Activated CD4-positive, alpha-beta memory T cell treated with anti-CD3 and anti-CD28 coated beads, Interleukin-2, amount 10 ng/mL, durations not matched to agents 7 days and 5 days (primary cell): ENCODE results near the gene BNC2. TPM values are rescaled to one million over a fixed set of nuclear protein-coding genes. Genes with fewer than 3 reads are reported as not detected.

Experiments used
- CTCF ChIA-PET: fragments of 350-600 bp; sonication (Branson Sonifier 250); formaldehyde crosslinking; loops from one replicate; lab custom pipeline; 2021; ENCODE audit warnings: antibody characterized with exemption, inconsistent platforms; lab: Charles Lee
- POLR2A ChIA-PET: fragments of 350-600 bp; sonication (Branson Sonifier 250); formaldehyde crosslinking; loops from one replicate; lab custom pipeline; 2021; ENCODE audit warnings: antibody characterized with exemption; lab: Charles Lee
- DNase-seq: peaks from one replicate; pipeline ENCODE4 v3.0.0-alpha.2; 2020
- H3K27ac Mint-ChIP-seq: one replicate; pipeline ENCODE4 v1.8.0; 2021; ENCODE audit warnings: mild to moderate bottlenecking, mixed read lengths
- H3K27me3 Mint-ChIP-seq: one replicate; pipeline ENCODE4 v1.8.0; 2021; ENCODE audit warnings: mixed read lengths
- H3K36me3 Mint-ChIP-seq: one replicate; pipeline ENCODE4 v1.8.0; 2021; ENCODE audit warnings: low read depth, mixed read lengths
- H3K4me1 Mint-ChIP-seq: one replicate; pipeline ENCODE4 v1.8.0; 2021; ENCODE audit warnings: mixed read lengths
- H3K4me3 Mint-ChIP-seq: one replicate; pipeline ENCODE4 v1.8.0; 2021; ENCODE audit warnings: mild to moderate bottlenecking, mixed read lengths
- H3K9me3 Mint-ChIP-seq: one replicate; pipeline ENCODE4 v1.8.0; 2021; ENCODE audit warnings: mixed read lengths
- total RNA-seq, 2 experiments: library from RNA; stranded (reverse); gene quantifications; one replicate each; pipeline ENCODE4 v1.2.3, GENCODE V29; 2021

BNC2 gene
- total RNA-seq, 2 experiments from 2014 or later = not detected

DNA sequence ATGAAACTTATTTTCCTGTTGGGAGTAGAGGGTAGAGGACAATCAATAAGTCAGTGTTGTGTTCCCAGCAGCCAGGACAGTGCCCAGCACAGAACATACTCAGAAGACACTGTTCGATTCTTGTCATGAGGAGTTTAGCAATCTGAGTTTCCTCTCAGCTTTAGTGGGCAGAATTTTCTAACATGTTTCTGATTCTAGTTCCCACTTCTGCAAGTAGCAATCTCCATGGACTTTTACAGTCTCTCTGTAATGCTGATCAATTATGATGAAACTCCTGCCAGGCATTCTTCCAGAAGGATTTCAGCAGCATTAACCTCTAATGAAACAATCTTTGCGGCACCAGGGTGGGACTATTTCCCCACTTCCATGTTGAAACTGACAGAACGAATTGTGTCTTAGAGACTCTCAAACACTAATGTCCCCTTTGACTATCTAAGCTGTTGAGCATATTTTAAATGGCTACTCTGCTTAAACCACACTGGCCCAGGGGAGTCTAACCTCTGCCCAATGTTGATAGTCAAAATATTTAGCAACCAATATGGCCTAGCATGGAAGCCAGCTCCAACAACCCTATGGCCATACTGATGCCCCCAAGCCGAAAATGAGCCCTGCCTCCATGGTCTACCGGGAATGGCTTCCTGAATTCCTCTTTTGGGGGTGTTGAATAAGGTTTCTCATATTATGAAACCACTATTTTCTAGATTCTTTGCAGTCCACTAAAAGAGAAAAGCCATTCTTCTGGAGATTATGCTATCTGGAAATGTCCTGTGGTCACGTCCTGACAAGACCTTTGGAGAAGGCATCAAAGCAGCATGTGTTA lies 484.3 kb downstream of the BNC2 start:
- no peaks in the 10 kb centered on the region for H3K4me1 Mint-ChIP-seq
- peaks cover 18% of the 10 kb centered on the region for H3K9me3 Mint-ChIP-seq
- H3K27ac Mint-ChIP-seq = no peak overlapping the region
- ChIA-PET CTCF (no interaction called here), POLR2A (no interaction called here)
- H3K4me3 Mint-ChIP-seq = no peak overlapping the region
- H3K27me3 Mint-ChIP-seq = no peaks in the 10 kb centered on the region
- no peaks in the 10 kb centered on the region for H3K36me3 Mint-ChIP-seq
- DNase-seq = no peak

DNA sequence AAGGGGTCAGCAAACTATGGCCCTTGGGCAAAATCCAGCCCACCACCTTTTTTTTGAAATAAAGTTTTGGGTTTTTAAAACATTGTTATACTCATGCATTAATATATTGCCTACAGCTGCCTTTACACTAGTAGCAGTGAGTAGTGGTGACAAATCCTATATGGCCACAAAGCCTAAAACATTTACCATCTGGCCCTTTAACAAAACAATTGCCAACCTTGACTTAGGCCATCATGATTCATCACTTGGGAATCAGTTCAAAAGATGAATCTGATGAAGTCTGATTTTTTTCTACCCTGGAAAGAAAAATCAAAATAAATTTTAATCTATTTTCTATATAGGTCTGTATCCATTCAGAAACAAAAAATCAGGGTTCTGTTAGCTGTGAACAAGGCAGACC lies 484.9 kb downstream of the BNC2 start:
- H3K27ac Mint-ChIP-seq = no peak overlapping the region
- peaks cover 13% of the 10 kb centered on the region for H3K9me3 Mint-ChIP-seq
- no peaks in the 10 kb centered on the region for H3K4me1 Mint-ChIP-seq
- CTCF ChIA-PET = no interaction called here
- POLR2A ChIA-PET = no interaction called here
- H3K4me3 Mint-ChIP-seq = no peak overlapping the region
- H3K27me3 Mint-ChIP-seq = no peaks in the 10 kb centered on the region
- DNase-seq = no peak
- H3K36me3 Mint-ChIP-seq = no peaks in the 10 kb centered on the region

DNA sequence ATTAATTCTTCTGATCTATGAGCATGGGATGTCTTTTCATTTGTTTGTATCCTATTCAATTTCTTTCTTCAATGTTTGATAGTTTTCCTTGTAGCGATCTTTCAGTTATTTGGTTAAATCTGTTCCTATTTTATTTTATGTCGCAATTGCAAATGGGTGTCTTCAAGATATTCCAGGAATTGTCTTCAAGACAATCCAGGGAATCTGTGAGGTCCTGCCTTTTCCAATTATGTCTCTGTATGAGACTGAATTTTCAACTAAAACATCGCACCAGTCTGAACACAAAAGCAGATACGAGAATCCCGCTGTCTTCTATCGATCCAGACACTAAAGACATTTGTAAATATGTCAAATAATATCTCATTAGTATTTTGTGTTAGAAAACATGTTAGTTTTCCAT lies 485.5 kb downstream of the BNC2 start:
- no peak overlapping the region for H3K4me3 Mint-ChIP-seq
- no peak overlapping the region for H3K27ac Mint-ChIP-seq
- no peak for DNase-seq
- ChIA-PET CTCF (no interaction called here), POLR2A (no interaction called here)
- no peaks in the 10 kb centered on the region for H3K36me3 Mint-ChIP-seq
- no peaks in the 10 kb centered on the region for H3K27me3 Mint-ChIP-seq
- no peaks in the 10 kb centered on the region for H3K4me1 Mint-ChIP-seq
- peaks cover 12% of the 10 kb centered on the region for H3K9me3 Mint-ChIP-seq

- H3K27me3 Mint-ChIP-seq = no peaks in the 10 kb centered on the region
- DNase-seq = no peak
- no peak overlapping the region for H3K4me3 Mint-ChIP-seq
- no peaks in the 10 kb centered on the region for H3K36me3 Mint-ChIP-seq
- ChIA-PET CTCF (no interaction called here), POLR2A (no interaction called here)
- peaks cover 8% of the 10 kb centered on the region for H3K9me3 Mint-ChIP-seq
- H3K4me1 Mint-ChIP-seq = no peaks in the 10 kb centered on the region
- no peak overlapping the region for H3K27ac Mint-ChIP-seq
Measured at GRCh38 chr9:16377311-16377710, 493.2 kb downstream of the BNC2 start.

- Mint-ChIP-seq H3K36me3 (no peaks in the 10 kb centered on the region), H3K4me3 (no peak overlapping the region), H3K27me3 (no peaks in the 10 kb centered on the region), H3K4me1 (no peaks in the 10 kb centered on the region), H3K27ac (no peak overlapping the region), H3K9me3 (peaks cover 20% of the 10 kb centered on the region)
- DNase-seq = no peak
- POLR2A ChIA-PET = no interaction called here
- CTCF ChIA-PET = no interaction called here
Measured at GRCh38 chr9:16371306-16371705, 499.2 kb downstream of the BNC2 start.

DNA sequence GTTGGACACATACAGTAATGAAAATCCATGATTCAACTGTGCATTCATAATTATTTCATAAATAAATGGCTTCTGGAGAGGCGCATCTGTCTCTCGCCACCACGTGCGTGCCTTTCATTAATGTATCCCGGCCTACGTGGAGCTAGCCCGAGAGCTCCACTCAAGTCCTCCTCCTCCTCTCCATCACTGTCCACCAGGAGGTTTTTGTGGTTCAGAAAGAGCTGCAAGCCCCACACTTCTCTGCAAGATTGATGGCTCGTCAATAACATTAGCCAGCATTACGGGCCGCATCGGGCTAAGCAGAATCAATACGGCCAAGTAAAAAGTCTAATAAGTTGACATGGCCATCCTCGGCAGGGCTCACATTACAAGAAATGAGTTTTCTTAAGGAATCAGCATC lies 499.8 kb downstream of the BNC2 start:
- H3K27ac Mint-ChIP-seq = no peak overlapping the region
- H3K9me3 Mint-ChIP-seq = peaks cover 26% of the 10 kb centered on the region
- no peak overlapping the region for H3K4me3 Mint-ChIP-seq
- no peaks in the 10 kb centered on the region for H3K36me3 Mint-ChIP-seq
- POLR2A ChIA-PET = no interaction called here
- CTCF ChIA-PET = no interaction called here
- no peak for DNase-seq
- H3K27me3 Mint-ChIP-seq = no peaks in the 10 kb centered on the region
- H3K4me1 Mint-ChIP-seq = no peaks in the 10 kb centered on the region

- Mint-ChIP-seq H3K4me3 (no peak overlapping the region), H3K36me3 (no peaks in the 10 kb centered on the region)
- CTCF ChIA-PET = no interaction called here
Measured at GRCh38 chr9:16369427-16369826, 501.0 kb downstream of the BNC2 start.

GRCh38 chr9:16368237-16369087 lies 502.0 kb downstream of the BNC2 start:
- DNase-seq = no peak
- Mint-ChIP-seq H3K4me3 (no peak overlapping the region), H3K27me3 (no peaks in the 10 kb centered on the region), H3K27ac (no peak overlapping the region), H3K36me3 (no peaks in the 10 kb centered on the region), H3K4me1 (no peaks in the 10 kb centered on the region), H3K9me3 (peaks cover 26% of the 10 kb centered on the region)
- ChIA-PET CTCF (no interaction called here), POLR2A (no interaction called here)

More at GRCh38 chr9:16369427-16369826, 501.0 kb downstream of the BNC2 start:
- H3K4me1 Mint-ChIP-seq = no peaks in the 10 kb centered on the region
- POLR2A ChIA-PET = no interaction called here
- H3K27me3 Mint-ChIP-seq = no peaks in the 10 kb centered on the region
- H3K9me3 Mint-ChIP-seq = peaks cover 26% of the 10 kb centered on the region
- H3K27ac Mint-ChIP-seq = no peak overlapping the region
- no peak for DNase-seq

DNA sequence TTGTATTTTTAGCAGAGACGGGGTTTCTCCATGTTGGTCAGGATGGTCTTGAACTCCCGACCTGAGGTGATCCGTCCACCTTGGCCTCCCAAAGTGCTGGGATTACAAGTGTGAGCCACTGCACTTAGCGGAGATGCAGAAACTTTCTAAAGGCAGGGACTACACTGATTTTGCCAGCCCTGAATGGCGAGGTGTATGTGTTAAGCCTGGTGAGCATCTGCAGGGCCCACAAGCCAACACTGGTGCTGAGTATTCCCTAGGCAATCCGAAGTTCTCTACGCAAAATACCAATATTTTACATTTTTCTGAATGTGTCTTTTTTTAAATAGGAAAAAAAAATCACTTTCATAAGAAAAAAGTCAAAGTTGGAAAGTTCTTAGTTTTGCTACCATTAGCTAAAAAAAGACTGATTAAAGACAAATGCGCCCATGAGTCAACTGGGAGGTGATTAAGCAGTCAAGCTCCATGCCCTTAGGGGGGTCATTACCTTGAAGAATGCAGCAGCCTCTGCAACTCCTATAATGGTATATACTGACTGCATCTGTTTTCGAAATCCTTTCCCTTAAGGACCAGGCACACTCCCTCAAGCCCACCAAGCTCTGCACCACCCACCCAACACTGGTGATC lies 502.8 kb downstream of the BNC2 start:
- CTCF ChIA-PET = no interaction called here
- Mint-ChIP-seq H3K4me3 (no peak overlapping the region), H3K9me3 (peaks cover 25% of the 10 kb centered on the region), H3K36me3 (no peaks in the 10 kb centered on the region), H3K27ac (no peak overlapping the region), H3K4me1 (no peaks in the 10 kb centered on the region), H3K27me3 (no peaks in the 10 kb centered on the region)
- POLR2A ChIA-PET = no interaction called here
- DNase-seq = no peak

GRCh38 chr9:16364347-16364746 lies 506.1 kb downstream of the BNC2 start:
- Mint-ChIP-seq H3K27me3 (no peaks in the 10 kb centered on the region), H3K36me3 (no peaks in the 10 kb centered on the region), H3K4me3 (no peak overlapping the region), H3K4me1 (no peaks in the 10 kb centered on the region), H3K27ac (no peak overlapping the region), H3K9me3 (peaks cover 12% of the 10 kb centered on the region)
- ChIA-PET CTCF (no interaction called here), POLR2A (no interaction called here)
- no peak for DNase-seq

DNA sequence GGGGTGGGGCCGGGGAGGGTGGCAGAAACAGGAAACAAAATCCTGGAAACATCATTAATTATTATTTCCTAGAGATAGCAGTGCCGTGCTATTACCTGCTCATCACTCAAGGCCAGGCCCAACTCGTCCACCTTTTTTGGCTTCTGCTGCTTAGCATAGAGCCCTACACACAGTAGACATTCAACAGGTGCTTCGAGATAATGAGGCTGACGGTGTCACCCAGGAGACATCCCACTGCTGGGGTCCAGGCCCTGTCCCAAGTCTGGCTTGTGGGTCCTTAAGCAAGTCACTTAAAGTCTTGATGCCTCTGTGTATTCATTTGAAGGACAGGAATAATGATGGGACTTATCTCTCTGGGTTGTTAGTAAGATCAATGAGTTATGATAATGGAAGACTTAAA lies 506.6 kb downstream of the BNC2 start:
- ChIA-PET CTCF (no interaction called here), POLR2A (no interaction called here)
- peaks cover 12% of the 10 kb centered on the region for H3K9me3 Mint-ChIP-seq
- DNase-seq = no peak
- H3K27me3 Mint-ChIP-seq = no peaks in the 10 kb centered on the region
- no peaks in the 10 kb centered on the region for H3K36me3 Mint-ChIP-seq
- no peak overlapping the region for H3K4me3 Mint-ChIP-seq
- H3K27ac Mint-ChIP-seq = no peak overlapping the region
- no peaks in the 10 kb centered on the region for H3K4me1 Mint-ChIP-seq

- H3K36me3 Mint-ChIP-seq = no peaks in the 10 kb centered on the region
- CTCF ChIA-PET = no interaction called here
Measured at GRCh38 chr9:16363073-16363781, 507.2 kb downstream of the BNC2 start.

GRCh38 chr9:16361939-16362338 lies 508.5 kb downstream of the BNC2 start:
- CTCF ChIA-PET = no interaction called here

More at GRCh38 chr9:16363073-16363781, 507.2 kb downstream of the BNC2 start:
- Mint-ChIP-seq H3K27ac (no peak overlapping the region), H3K4me1 (no peaks in the 10 kb centered on the region), H3K27me3 (no peaks in the 10 kb centered on the region), H3K9me3 (peaks cover 12% of the 10 kb centered on the region), H3K4me3 (no peak overlapping the region)
- no peak for DNase-seq
- POLR2A ChIA-PET = no interaction called here

More at GRCh38 chr9:16361939-16362338, 508.5 kb downstream of the BNC2 start:
- Mint-ChIP-seq H3K4me1 (no peaks in the 10 kb centered on the region), H3K36me3 (no peaks in the 10 kb centered on the region), H3K9me3 (peaks cover 10% of the 10 kb centered on the region), H3K4me3 (no peak overlapping the region), H3K27me3 (no peaks in the 10 kb centered on the region), H3K27ac (no peak overlapping the region)
- POLR2A ChIA-PET = no interaction called here
- no peak for DNase-seq
